NAMALWA (cell line): ENCODE measurements around the gene ARHGAP28.
"Not testable (repeated sequence)": the region's sequence is repeated elsewhere in the genome, so short reads cannot be mapped to it uniquely, and the experiment has no call there.

Experiments
- DNase-seq: peaks from one replicate; pipeline ENCODE4 v3.0.0-alpha.2; 2015; ENCODE audit warnings: low spot score

Gene ARHGAP28

GRCh38 chr18:6820314-6820713, 90.8 kb downstream of the ARHGAP28 start:
- no peak for DNase-seq

- DNase-seq = no peak
Measured at GRCh38 chr18:6821356-6821755, 91.8 kb downstream of the ARHGAP28 start.

GRCh38 chr18:6827161-6827560, 97.6 kb downstream of the ARHGAP28 start:
- DNase-seq = not testable (repeated sequence)

GRCh38 chr18:6827566-6827965, 98.0 kb downstream of the ARHGAP28 start:
- DNase-seq = not testable (repeated sequence)

- no peak for DNase-seq
Measured at GRCh38 chr18:6830916-6831315, 101.4 kb downstream of the ARHGAP28 start.

GRCh38 chr18:6835345-6835744, 105.8 kb downstream of the ARHGAP28 start:
- DNase-seq = no peak

- no peak for DNase-seq
Measured at GRCh38 chr18:6836331-6836730, 106.8 kb downstream of the ARHGAP28 start.

- no peak for DNase-seq
Measured at GRCh38 chr18:6837904-6838303, 108.4 kb downstream of the ARHGAP28 start.

GRCh38 chr18:6842081-6842480, 112.6 kb downstream of the ARHGAP28 start:
- no peak for DNase-seq

- DNase-seq = no peak
Measured at GRCh38 chr18:6843308-6843707, 113.8 kb downstream of the ARHGAP28 start.

GRCh38 chr18:6845521-6845920, 116.0 kb downstream of the ARHGAP28 start:
- DNase-seq = not testable (repeated sequence)

GRCh38 chr18:6850396-6850795, 120.9 kb downstream of the ARHGAP28 start:
- no peak for DNase-seq

GRCh38 chr18:6851480-6851879, 122.0 kb downstream of the ARHGAP28 start:
- DNase-seq = no peak

GRCh38 chr18:6854811-6855210, 125.3 kb downstream of the ARHGAP28 start:
- no peak for DNase-seq

- DNase-seq = no peak
Measured at GRCh38 chr18:6855767-6856166, 126.3 kb downstream of the ARHGAP28 start.

GRCh38 chr18:6857300-6857699, 127.8 kb downstream of the ARHGAP28 start:
- DNase-seq = no peak

- DNase-seq = no peak
Measured at GRCh38 chr18:6859676-6860422, 130.3 kb downstream of the ARHGAP28 start.

- DNase-seq = no peak
Measured at GRCh38 chr18:6860804-6861448, 131.4 kb downstream of the ARHGAP28 start.

- no peak for DNase-seq
Measured at GRCh38 chr18:6865251-6865650, 135.7 kb downstream of the ARHGAP28 start.

- no peak for DNase-seq
Measured at GRCh38 chr18:6866552-6867085, 137.1 kb downstream of the ARHGAP28 start.

GRCh38 chr18:6868033-6868432, 138.5 kb downstream of the ARHGAP28 start:
- DNase-seq = no peak

GRCh38 chr18:6871566-6871965, 142.1 kb downstream of the ARHGAP28 start:
- DNase-seq = no peak

- DNase-seq = no peak
Measured at GRCh38 chr18:6873040-6873751, 143.7 kb downstream of the ARHGAP28 start.
